HL-60 (cell line): ENCODE data around the gene TSPAN31.
A peak's percentile ranks its signal among the peaks of the same experiment; 100 is the strongest.

Source experiments
- DNase-seq, 2 experiments: peaks; one replicate each; pipeline ENCODE4 v3.0.0-alpha.2; 2010 to 2020; ENCODE audit warnings: low read depth in 1 of 2, low spot score in 1 of 2
- H3K27ac ChIP-seq: fragments of 250-450 bp; sonication (Bioruptor Pico); replicated peaks from 2 replicates; pipeline ENCODE4 v1.5.1; 2020; ENCODE audit warnings: mild to moderate bottlenecking, moderate library complexity
- H3K27me3 ChIP-seq: fragments of 250-450 bp; sonication (Bioruptor Pico); 2 replicates; pipeline ENCODE4 v1.5.1; 2021; ENCODE audit warnings: mild to moderate bottlenecking, moderate library complexity; ENCODE audit not compliant: insufficient read depth, poor library complexity, severe bottlenecking
- H3K4me3 ChIP-seq: replicated peaks from 2 replicates; pipeline ENCODE4 v1.5.1; 2011; ENCODE audit warnings: mild to moderate bottlenecking, control low read depth, low read length; ENCODE audit not compliant: insufficient read depth
- CTCF ChIP-seq: IDR thresholded peaks from one replicate; pipeline ENCODE4 v1.5.1; 2011; ENCODE audit warnings: low read length, control low read depth, inconsistent platforms; ENCODE audit not compliant: insufficient read depth
- GABPA ChIP-seq: IDR thresholded peaks from 2 replicates; pipeline ENCODE4 v1.6.1; 2012; ENCODE audit warnings: low read depth
- POLR2AphosphoS5 ChIP-seq: IDR thresholded peaks from 2 replicates; pipeline ENCODE4 v1.6.1; 2012; ENCODE audit warnings: low read depth
- SPI1 ChIP-seq: IDR thresholded peaks from 2 replicates; pipeline ENCODE4 v1.6.1; 2012; ENCODE audit warnings: low read depth, mild to moderate bottlenecking, borderline replicate concordance
- TF ChIP-seq, protein P1 (sequence below): IDR thresholded peaks from 2 replicates; pipeline ENCODE4 v1.6.1; 2012; ENCODE audit warnings: low read depth; ENCODE audit not compliant: insufficient replicate concordance

The TSPAN31 gene

DNA sequence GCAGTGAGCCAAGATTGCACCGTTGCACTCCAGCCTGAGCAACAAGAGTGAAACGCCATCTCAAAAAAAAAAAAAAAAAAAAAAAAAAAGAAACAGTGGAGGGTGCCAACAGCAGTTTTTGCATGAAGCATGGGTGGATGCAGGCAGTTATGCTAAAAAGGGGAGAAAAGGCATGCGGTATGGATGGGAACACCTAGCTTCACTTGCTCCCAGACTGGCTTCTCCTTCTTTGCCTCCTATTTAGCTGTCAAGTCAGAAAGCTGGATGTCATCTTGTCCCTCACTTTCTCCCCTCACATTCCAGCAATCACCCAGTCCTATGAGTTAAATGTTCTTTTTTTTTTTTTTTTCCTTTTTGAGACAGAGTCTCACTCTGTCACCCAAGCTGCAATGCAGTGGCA is 30.2 kb downstream of the TSPAN31 start:
- H3K27me3 ChIP-seq: no peaks in the 10 kb centered on the region
- DNase-seq: no peak
- no peak overlapping the region for H3K4me3 ChIP-seq
- H3K27ac ChIP-seq: no peak overlapping the region
- TF ChIP-seq, protein P1, sequence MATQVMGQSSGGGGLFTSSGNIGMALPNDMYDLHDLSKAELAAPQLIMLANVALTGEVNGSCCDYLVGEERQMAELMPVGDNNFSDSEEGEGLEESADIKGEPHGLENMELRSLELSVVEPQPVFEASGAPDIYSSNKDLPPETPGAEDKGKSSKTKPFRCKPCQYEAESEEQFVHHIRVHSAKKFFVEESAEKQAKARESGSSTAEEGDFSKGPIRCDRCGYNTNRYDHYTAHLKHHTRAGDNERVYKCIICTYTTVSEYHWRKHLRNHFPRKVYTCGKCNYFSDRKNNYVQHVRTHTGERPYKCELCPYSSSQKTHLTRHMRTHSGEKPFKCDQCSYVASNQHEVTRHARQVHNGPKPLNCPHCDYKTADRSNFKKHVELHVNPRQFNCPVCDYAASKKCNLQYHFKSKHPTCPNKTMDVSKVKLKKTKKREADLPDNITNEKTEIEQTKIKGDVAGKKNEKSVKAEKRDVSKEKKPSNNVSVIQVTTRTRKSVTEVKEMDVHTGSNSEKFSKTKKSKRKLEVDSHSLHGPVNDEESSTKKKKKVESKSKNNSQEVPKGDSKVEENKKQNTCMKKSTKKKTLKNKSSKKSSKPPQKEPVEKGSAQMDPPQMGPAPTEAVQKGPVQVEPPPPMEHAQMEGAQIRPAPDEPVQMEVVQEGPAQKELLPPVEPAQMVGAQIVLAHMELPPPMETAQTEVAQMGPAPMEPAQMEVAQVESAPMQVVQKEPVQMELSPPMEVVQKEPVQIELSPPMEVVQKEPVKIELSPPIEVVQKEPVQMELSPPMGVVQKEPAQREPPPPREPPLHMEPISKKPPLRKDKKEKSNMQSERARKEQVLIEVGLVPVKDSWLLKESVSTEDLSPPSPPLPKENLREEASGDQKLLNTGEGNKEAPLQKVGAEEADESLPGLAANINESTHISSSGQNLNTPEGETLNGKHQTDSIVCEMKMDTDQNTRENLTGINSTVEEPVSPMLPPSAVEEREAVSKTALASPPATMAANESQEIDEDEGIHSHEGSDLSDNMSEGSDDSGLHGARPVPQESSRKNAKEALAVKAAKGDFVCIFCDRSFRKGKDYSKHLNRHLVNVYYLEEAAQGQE: no peak
- TF ChIP-seq GABPA (no peak), SPI1 (no peak), CTCF (no peak), POLR2AphosphoS5 (no peak)

DNA sequence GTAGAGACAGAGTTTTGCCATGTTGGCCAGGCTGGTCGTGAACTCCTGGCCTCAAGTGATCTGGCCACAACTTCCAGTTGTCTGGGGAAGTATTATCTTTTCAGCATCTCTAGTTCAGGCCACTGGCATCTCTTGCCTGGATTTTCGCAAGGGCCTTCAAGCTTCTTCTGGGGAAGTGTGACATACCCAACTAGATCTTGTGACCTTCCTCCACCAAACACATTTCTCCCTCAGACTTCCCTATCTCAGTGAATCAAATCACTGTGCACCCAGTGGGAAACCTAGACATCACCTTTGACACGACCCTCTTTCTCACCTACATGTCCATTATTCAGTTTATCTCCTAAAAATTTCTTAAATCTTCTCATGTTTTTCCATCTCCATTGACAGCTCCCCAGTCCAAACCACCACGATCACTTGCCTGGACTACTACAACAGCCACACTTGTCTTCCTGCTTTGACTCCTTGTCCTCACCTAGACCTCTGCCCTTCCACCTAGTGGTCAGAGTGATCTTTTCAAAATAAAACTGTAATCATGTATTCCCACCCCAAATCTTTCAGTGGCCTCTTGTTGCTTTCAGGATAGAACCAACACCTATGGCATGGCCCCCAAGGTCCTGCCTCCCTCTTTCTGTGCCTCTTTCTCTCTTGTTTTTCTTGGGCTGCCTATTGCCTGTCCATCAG is 30.9 kb downstream of the TSPAN31 start:
- Histone ChIP-seq H3K27me3 (no peaks in the 10 kb centered on the region), H3K4me3 (no peak overlapping the region), H3K27ac (no peak overlapping the region)
- DNase-seq: peak; percentile 47 to 78
- TF ChIP-seq, protein P1: no peak
- TF ChIP-seq GABPA: no peak
- TF ChIP-seq SPI1: peak; percentile 42; the same call in 1 of the 2 replicates
- TF ChIP-seq CTCF: no peak

- no peak overlapping the region for H3K27ac ChIP-seq
- TF ChIP-seq POLR2AphosphoS5 (no peak), CTCF (no peak), GABPA (no peak), SPI1 (no peak)
- TF ChIP-seq, protein P1: no peak
- H3K4me3 ChIP-seq: no peak overlapping the region
- no peaks in the 10 kb centered on the region for H3K27me3 ChIP-seq
- DNase-seq: no peak
Observed at GRCh38 chr12:57776247-57776587, 31.4 kb downstream of the TSPAN31 start.
